HT1080 (cell line): ENCODE data around the gene BRD3. TPM values are rescaled to one million over a fixed set of nuclear protein-coding genes. Genes with fewer than 3 reads are reported as not detected.

Source experiments
- DNase-seq: peaks from one replicate; pipeline ENCODE4 v3.0.0-alpha.2; 2015; ENCODE audit warnings: low read depth
- total RNA-seq: library from RNA; depleted of rRNA; stranded (reverse); fragments of >200 nt; shearing (Covaris generic); gene quantifications from 2 replicates; pipeline ENCODE4 v1.2.3, GENCODE V29; 2014

BRD3 gene
- total RNA-seq, 1 experiment from 2014 or later, result 10.1 TPM

DNA sequence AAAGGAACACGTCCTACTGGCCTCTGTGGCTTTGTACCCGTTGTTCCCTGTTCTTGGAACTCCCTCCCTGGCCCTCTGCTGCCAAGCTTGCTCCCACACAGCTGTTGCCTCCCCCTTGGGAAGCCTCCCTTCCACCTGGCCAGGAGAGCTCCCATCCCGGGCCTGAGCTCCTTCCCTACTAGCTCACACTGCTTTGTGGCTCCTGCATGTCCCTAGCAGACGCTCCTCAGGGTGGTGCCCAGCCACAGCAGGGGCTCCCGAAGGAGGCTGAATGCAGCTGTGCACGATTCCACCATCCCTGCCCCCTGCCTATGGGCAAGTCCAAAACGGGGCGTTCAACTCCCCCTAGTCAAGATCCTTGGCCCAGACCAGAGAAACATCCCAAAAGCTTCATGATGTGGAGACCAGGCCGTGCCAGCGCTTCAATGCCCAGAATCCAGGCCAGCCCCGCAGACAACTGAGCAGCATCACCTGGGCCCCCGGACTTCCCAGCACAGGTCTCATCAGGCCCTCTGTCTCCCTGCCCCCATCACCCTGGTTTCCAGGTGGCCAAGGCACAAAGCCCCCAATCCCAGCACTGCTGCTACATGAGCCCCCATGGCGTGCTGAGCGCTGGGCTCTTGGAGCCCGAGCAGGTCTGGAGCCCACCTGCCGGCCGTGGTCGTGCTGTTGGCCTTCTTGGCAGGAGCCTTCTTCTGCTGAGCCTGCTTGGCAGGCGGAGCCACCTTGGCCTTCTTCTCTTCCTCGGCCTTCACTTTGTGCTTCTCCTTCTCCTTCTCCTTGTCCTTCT lies 28.2 kb downstream of the BRD3 start:
- no peak for DNase-seq

DNA sequence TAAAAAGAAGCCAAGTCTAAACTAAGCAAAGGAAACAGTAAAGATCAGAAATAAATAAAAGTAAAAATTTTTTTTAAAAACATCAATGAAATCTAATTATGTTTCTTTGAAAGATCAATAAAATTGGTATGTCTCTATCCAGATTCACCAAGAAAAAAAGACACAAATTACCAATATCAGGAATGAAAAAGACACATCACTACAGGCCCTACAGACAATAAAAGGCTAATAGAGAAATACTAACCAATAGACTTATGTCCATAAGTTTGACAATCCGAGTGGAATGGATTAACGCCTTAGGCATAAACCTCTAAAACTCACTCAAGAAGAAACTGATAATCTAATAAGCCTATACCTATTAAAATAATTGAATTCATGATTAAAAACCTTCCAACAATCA lies 30.2 kb downstream of the BRD3 start:
- no peak for DNase-seq

GRCh38 chr9:134036130-134036529 lies 31.7 kb downstream of the BRD3 start:
- DNase-seq, result no peak

- DNase-seq, result no peak
Measured at GRCh38 chr9:134035041-134036039, 32.5 kb downstream of the BRD3 start.

DNA sequence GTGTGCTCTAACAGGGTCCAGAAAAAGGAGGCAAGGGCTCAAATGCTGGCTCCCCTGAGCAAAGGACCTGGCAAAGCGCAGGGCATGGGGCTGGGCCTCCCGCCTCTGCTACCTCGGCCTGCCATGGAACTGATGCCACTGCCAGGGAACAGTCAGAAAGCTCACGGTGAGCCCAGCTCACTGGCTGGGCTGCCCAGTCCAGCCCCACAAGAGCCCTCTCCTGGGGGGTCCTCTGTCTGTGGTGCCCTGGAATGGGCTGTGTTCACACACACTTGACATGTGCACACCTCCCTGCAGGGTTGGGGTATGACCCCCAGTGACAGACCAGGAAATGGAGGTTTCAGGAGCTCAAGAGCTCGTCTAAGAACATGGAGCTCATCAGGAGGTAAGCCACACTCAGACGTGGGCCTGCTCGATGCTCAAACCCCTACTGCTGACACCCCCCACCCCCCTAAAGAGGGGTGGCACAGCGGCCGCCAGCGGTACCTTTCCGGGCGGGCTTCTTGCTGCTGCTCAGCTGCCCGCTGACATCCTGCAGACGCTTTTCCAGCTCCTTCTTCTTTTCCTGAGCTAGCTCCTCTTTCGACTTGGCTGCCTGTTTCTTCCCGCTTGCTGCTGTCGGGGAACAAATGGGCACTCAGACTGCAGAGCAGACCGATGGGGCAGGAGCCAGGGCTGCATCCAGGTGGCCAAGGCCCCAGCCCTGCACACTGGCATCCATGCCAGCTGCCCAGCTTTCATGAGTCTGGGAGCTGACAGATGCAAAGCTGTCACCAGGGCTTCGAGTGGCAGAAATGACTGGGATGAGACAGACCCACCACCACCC lies 33.4 kb downstream of the BRD3 start:
- DNase-seq, result no peak

GRCh38 chr9:134033516-134034214 lies 34.2 kb downstream of the BRD3 start:
- no peak for DNase-seq

- DNase-seq, result no peak
Measured at GRCh38 chr9:134032456-134033222, 35.2 kb downstream of the BRD3 start.

GRCh38 chr9:134031783-134032182 lies 36.0 kb downstream of the BRD3 start:
- no peak for DNase-seq

- DNase-seq, result no peak
Measured at GRCh38 chr9:134030821-134031470, 36.9 kb downstream of the BRD3 start.

DNA sequence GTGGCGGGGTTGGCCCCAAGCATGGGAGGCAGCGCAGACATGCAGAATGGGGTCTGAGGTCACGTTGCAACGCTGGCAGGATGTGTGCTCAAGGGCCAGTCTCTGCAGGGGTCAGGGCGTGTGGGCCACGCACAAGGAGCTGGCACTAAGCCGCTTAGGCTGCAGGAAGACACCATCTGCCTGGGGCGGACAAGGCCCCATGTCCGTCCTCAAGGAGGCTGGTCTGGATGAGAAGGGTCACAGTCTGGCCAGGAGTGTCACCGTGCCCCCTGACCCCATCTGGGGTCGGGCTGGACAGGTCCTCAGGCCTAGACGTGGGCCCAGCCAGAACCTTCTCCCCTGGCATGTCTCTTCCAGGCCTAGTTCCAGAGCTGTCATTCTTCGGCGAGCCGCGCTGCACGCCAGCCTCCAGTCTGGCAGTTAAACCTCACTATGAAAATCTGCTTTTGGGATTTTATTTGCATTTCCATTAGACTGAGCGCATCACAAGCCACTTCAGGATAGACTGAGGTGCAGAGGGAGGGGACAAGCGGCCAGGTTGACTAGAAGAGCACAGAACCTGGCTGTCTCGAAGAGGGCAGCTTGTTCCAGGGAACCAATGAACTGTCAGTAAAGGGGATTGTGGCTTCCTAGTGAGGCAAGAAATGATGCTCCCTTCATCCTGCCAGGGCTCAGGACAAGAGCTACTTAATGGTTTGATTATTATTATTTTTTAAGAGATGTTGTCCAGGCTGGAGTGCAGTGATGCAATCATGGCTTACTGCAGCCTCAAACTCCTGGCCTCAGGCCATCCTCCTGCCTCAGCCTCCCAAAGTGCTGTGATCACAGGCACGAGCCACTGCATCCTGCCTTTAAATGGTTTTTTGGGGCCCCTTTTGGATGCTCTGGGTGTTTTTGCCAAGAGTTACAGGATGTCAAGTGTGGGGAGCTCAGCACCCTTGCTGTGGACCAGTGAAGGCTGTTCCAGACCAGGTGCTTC lies 38.3 kb downstream of the BRD3 start:
- no peak for DNase-seq

DNA sequence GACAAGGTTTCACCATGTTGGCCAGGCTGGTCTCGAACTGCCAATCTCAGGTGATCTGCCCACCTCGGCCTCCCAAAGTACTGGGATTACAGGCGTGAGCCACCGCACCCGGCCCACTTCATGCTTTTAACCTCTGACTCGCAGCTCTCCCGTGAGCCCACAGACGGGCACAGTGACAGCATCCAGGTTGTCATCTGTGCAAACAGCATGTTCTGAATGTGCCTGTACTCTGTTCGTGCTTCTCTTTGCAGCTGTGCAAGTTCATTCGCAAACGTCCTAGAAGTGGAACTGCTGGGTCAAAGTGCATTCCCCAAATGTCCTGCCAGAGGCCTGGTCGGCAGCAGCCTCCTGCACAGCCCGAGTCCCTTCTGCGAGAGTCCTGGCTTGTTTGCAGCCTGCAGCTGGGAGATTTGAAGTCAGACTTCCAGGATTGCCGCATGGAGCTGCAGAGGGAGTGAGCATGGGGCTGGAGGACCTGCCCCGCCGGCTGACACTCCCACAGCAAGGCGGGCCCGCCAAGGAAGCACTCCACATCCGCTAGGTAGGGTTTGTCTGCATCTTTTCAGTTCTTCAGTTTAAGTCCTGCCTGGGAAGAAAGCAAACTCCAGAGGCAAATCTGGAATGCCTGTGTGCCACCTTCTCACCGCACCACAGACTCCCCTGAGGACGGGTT lies 39.1 kb downstream of the BRD3 start:
- no peak for DNase-seq

- DNase-seq, result no peak
Measured at GRCh38 chr9:134028076-134028475, 39.8 kb downstream of the BRD3 start.

GRCh38 chr9:134027561-134027960 lies 40.3 kb downstream of the BRD3 start:
- DNase-seq, result no peak

- no peak for DNase-seq
Measured at GRCh38 chr9:134026981-134027380, 40.8 kb downstream of the BRD3 start.

- no peak for DNase-seq
Measured at GRCh38 chr9:134026581-134026980, 41.2 kb downstream of the BRD3 start.

DNA sequence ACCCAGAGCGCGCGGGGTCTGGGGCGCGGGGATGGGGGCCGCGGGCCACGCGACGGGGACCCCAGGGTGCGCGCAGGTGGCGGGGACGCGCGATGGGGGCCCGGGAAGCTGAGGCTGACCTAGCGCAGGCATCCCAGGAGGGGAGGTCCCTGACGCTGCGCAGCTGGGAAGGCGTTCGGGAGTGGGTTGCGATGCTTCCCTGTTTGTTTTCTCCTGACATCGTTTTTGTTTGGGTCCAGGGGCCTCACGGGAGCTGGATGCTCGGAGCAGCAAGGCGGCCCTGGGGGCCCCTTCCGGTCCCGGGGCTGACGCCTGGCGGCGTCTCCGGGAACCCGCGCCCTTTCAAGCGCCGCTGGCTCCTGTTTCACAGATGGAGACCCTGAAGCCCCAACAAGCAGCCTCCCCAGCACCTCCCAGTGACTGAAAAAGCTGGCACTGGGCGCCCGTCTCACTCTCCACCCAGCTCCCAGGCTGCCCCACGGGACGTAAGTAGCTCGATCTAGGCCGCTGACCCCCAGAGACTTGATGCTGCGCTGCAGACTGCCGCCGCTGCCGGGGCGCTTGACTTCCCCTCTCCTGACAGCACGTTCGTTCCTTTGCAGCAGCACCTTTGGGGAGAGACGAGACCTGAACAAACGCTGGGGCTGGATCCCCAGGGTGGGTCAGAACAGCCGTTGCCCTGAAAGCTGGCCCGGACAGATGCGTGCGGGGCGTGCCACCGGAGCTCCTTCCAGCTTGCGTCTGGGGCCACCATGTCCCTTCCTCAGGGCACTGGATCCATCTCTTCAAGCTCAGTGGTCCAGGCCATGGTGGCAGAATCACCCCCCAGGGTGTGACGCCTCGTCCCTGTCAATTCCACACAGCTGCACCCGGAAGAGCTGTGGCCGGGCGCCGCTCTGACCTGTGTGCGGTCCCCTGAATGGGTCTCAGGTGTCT lies 42.0 kb downstream of the BRD3 start:
- peak; percentile 38 for DNase-seq
